ENCODE measurements around the gene INCA1. TPM values are rescaled to one million over a fixed set of nuclear protein-coding genes. Genes with fewer than 3 reads are reported as not detected.
A peak's percentile ranks its signal among the peaks of the same experiment; 100 is the strongest.

INCA1 gene
- total and polyA plus RNA-seq, 2 of the 13 experiments (the other 11 are each of a cell fraction or from before 2014, with no cell fraction given), result 0.93 to 2.6 TPM

- no peak; the same call in 1 of the 2 replicates for TF ChIP-seq TGIF2 (CRISPR knock-in tag; IDR thresholded peaks at IDR 0.05)
- no peak for TF ChIP-seq RORA (CRISPR knock-in tag; IDR thresholded peaks at IDR 0.05)
- TF ChIP-seq CEBPZ (IDR thresholded peaks at IDR 0.05; ENCODE audit: low read length), result no peak
- peak; percentile 58; the same call in 1 of the 2 replicates for TF ChIP-seq SNAI1 (CRISPR knock-in tag; IDR thresholded peaks at IDR 0.05; ENCODE audit: borderline replicate concordance)
- TF ChIP-seq GMEB2 (CRISPR knock-in tag; IDR thresholded peaks at IDR 0.05; ENCODE audit: low read depth), result no peak
- no peak for TF ChIP-seq NR2F1 (CRISPR knock-in tag; IDR thresholded peaks at IDR 0.05)
- no peak for TF ChIP-seq ATAD3A (CRISPR knock-in tag; IDR thresholded peaks at IDR 0.05)
- TF ChIP-seq ZNF207 (IDR thresholded peaks at IDR 0.05; ENCODE audit: borderline replicate concordance), result no peak
- TF ChIP-seq ZNF772 (CRISPR knock-in tag; IDR thresholded peaks at IDR 0.05), result 0 out of 2 replicates have a peak, but pooled peaks have one; percentile 9
- no peak for TF ChIP-seq ZNF230 (CRISPR knock-in tag; IDR thresholded peaks at IDR 0.05)
- TF ChIP-seq DR1 (CRISPR knock-in tag; IDR thresholded peaks at IDR 0.05), result no peak
- TF ChIP-seq SAFB2 (CRISPR knock-in tag; IDR thresholded peaks at IDR 0.05; ENCODE audit: borderline replicate concordance, low read depth), result peak; percentile 48
- TF ChIP-seq ASH2L (IDR thresholded peaks at IDR 0.05; ENCODE audit: insufficient read length, low read depth, low read length), result peak; percentile 52
- no peak for TF ChIP-seq SRSF4 (IDR thresholded peaks at IDR 0.05; ENCODE audit: low read depth, low read length, poor library complexity, severe bottlenecking)
- peak; percentile 5; the same call in 1 of the 2 replicates for TF ChIP-seq HOXA3 (CRISPR knock-in tag; IDR thresholded peaks at IDR 0.05)
- no peak; the same call in 1 of the 2 replicates for TF ChIP-seq THAP11 (CRISPR knock-in tag; IDR thresholded peaks at IDR 0.05)
- 0 out of 2 replicates have a peak, but pooled peaks have one; percentile 62 for TF ChIP-seq ZNF839 (CRISPR knock-in tag; IDR thresholded peaks at IDR 0.05; ENCODE audit: borderline replicate concordance)
- TF ChIP-seq CHD4 (IDR thresholded peaks at IDR 0.05; ENCODE audit: borderline replicate concordance, low read length), result no peak
- no peak; the same call in 1 of the 2 replicates for TF ChIP-seq PHF8 (CRISPR knock-in tag; IDR thresholded peaks at IDR 0.05)
- no peak for TF ChIP-seq TOE1 (CRISPR knock-in tag; IDR thresholded peaks at IDR 0.05)
- peak; percentile 18; the same call in 1 of the 2 replicates for TF ChIP-seq KMT2A (CRISPR knock-in tag; IDR thresholded peaks at IDR 0.05)
- no peak for TF ChIP-seq CHCHD3 (CRISPR knock-in tag; IDR thresholded peaks at IDR 0.05)
- TF ChIP-seq BORCS8-MEF2B (CRISPR knock-in tag; IDR thresholded peaks at IDR 0.05), result no peak
- TF ChIP-seq SIX4 (CRISPR knock-in tag; IDR thresholded peaks at IDR 0.05), result no peak
- no peak for TF ChIP-seq CEBPG (CRISPR knock-in tag; IDR thresholded peaks at IDR 0.05)
These were observed 47.1 kb downstream of the INCA1 start (continued) for GRCh38 chr17:4950075-4950745.

Measured in HepG2 (cell line).